HT-29 (cell line): Measurements from ENCODE around the gene BIN1. TPM values are rescaled to one million over a fixed set of nuclear protein-coding genes. Genes with fewer than 3 reads are reported as not detected.

Experiments
- DNase-seq: peaks from one replicate; pipeline ENCODE4 v3.0.0-alpha.2; 2015; ENCODE audit warnings: low spot score
- total RNA-seq: library from RNA; depleted of rRNA; stranded (reverse); fragments of >200 nt; shearing (Covaris generic); gene quantifications from 2 replicates; pipeline ENCODE4 v1.2.3, GENCODE V29; 2014

The BIN1 gene
- total RNA-seq, 1 experiment from 2014 or later: 119 TPM

DNA sequence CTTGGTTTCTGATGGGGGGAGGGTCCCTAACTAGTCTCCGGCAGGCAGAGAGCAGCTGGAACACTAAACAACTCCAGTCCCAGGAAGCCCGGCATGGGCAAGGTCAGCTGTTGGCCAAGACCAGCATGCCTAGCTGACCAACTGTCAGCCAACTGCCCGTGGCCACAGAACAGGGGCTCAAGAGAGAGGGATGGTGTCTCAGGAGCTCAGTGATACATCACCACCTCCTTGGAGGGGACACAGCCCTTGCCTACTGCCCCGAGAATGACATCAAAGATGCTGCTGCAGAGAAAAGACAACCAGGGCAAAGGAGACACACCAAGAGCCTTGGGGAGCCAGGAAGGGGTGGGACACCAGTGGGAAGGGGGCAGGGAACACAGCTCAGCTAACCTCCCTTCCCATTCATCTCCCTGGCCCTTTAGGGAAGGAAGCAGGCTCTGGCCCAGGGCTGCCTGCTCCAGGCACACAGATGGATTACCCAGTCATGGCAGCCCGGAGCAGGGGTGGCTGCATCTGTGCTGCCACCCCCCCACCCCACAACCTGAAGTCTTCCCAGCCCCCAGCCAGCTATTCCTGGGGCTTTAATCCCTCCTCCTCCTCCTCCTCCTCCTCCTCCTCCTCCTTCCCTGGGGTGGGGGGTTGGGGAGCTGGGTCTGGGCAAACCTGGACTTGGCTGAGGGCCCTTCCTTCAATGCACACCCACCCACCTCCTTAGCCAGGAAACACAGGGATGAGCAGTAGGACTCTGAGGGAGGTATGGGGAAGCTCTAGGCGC lies 1.9 kb downstream of the BIN1 start:
- peak; percentile 22 for DNase-seq

- no peak for DNase-seq
Observed at GRCh38 chr2:127104166-127104660, 2.7 kb downstream of the BIN1 start.

- no peak for DNase-seq
Observed at GRCh38 chr2:127103243-127104165, 3.5 kb downstream of the BIN1 start.

DNA sequence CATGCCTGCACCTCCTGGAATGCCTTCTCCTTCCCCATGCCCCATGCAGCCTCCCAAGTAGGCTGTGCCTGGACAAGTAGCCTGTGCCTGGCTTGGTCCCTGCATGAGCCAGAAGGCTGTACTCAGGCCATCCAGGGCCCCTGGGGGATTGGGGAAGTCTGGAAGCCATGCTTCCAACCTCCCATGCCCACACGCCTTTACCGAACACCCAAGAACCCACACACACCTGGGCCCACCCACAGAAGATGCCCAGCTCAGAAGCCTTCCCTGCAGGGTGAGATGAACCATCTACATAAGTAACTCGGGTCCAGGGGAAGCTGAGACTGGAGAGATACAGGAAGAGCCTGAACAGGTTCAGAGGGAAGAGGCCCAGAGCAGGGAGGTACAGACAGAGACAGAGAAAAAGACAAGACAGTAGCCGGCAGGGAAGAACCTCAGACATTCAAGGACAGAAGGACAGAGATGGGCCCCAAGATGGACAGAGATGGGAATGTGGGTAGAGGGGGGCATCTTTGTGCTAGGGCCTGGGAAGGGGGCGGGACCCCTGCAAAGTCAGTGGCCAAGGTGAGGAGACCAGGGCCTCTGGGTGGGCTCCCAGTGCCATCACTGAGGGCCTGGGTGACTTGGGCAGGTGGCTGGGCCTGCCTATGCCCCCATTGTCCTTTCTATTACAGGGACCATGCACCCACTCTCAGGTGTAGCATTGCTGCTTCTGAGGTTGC lies 4.3 kb downstream of the BIN1 start:
- DNase-seq: no peak

GRCh38 chr2:127101756-127102477 lies 5.0 kb downstream of the BIN1 start:
- DNase-seq: no peak

- DNase-seq: no peak
Observed at GRCh38 chr2:127101048-127101611, 5.8 kb downstream of the BIN1 start.

GRCh38 chr2:127100251-127101047 lies 6.5 kb downstream of the BIN1 start:
- peak; percentile 93 for DNase-seq

- peak; percentile 29 for DNase-seq
Observed at GRCh38 chr2:127098711-127099110, 8.2 kb downstream of the BIN1 start.

DNA sequence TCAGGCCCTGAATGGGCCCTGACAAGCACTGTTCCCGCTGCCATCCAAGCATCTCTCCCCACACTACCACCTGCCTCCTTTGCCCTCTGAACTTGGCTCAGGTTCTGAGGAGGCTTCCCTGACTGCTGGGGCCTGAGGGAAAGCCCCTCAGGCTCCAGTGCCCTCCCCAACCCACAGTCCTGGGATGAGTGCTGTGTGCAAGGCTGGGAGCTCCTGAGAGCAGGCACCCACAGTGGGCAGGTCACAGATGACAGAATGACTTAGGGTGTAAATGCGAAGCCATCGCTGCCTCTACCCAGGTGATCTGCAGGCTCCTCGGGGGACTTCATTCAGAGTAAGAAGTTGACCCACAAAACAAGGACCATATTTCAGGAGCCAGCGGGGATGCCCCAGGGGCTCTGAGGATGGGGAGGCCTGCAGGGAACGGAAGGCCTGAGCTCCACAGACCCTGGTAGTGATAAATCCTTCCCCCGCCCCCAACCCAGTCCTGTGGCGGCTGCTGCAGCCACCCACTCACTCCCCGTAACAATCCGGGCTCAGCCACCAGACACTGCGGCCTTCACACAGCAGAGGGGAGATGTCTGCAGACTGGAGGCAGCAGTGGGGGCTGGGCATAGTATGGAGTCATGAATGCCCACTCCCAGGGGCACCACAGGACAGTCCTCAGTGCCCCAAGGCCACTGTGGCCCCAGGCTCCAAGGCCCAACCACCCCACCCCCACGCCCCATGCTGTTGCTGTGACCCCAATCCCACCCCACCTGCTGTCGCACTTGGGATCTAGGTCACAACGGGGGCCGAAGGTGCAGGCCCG lies 8.9 kb downstream of the BIN1 start:
- DNase-seq: no peak

GRCh38 chr2:127097471-127097765 lies 9.5 kb downstream of the BIN1 start:
- DNase-seq: no peak

- DNase-seq: no peak
Observed at GRCh38 chr2:127096718-127097470, 10.1 kb downstream of the BIN1 start.

- DNase-seq: no peak
Observed at GRCh38 chr2:127096280-127096679, 10.7 kb downstream of the BIN1 start.

DNA sequence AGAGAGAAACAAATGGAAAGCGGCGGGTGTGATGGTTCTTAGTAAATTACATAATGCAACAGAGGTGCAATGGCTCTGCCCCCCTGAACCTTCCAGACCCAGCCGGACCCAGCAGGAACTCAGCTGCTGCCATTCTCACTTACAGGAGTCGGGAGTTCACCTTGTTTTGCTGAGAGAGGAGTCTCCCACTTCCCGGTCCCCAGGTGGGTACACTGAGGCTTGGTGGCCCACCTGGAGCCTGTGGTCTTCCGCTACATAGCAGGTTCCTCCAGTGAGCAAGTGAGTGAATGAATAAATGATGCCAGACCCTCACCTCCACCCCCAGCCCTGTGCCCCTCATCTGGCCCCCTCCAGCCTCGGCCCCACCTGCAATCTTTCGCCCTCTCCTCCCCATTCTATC lies 11.2 kb downstream of the BIN1 start:
- DNase-seq: no peak

DNA sequence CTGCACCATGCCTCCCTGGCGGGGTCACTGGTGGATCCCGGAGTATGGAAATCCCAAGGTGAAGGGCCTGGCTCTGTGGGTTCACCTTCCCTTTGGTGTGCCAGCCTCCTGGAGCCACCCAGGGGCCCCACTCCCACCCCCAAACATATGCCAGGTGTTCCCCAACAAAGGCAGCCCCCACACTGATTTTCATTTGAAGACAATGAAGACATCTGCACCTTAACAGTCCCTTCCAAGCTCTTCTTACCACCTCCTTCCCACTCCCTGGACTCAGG lies 11.7 kb downstream of the BIN1 start:
- no peak for DNase-seq

DNA sequence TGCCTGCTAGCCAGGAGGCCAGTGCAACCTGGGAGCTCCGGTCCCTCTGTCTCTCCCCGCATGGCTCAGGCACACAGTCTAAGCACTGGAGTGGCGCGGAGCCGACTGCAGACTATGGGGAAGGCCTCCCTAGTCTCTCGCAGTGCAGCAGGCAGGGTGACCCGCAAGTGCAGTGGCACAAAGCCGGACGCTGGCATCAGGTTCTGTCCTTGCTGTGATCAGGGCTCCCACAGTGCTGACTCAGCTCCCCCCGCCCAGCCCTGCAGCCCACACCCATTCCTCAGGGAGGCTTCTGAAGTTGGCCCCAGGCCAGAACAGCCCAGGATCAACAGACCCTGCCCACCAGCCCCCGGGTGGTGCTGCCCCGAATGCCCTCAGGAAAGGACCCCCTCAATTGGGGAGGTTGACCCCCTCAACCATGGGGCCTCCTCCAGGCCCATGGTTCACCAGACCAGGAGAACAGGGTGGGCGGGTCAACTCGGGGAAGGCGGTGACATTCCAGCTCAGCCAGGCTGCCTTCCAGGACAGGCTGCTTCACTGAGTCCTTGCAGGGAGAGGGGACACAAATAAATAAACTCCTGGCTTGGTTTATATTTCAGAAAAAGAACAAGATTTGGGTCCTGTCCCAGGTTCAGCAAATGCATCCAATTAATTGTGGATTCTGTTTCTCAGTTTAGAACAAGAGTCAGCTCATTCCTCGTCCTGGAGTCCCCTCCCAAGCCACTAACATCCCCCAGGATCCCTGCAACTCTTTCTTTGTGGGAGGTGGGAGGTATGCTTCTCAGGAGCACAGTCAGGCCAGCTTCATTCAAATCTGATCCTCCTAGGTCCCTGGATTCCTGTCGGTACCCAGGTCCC lies 12.2 kb downstream of the BIN1 start:
- peak; percentile 60 for DNase-seq

- no peak for DNase-seq
Observed at GRCh38 chr2:127093648-127094210, 13.2 kb downstream of the BIN1 start.

DNA sequence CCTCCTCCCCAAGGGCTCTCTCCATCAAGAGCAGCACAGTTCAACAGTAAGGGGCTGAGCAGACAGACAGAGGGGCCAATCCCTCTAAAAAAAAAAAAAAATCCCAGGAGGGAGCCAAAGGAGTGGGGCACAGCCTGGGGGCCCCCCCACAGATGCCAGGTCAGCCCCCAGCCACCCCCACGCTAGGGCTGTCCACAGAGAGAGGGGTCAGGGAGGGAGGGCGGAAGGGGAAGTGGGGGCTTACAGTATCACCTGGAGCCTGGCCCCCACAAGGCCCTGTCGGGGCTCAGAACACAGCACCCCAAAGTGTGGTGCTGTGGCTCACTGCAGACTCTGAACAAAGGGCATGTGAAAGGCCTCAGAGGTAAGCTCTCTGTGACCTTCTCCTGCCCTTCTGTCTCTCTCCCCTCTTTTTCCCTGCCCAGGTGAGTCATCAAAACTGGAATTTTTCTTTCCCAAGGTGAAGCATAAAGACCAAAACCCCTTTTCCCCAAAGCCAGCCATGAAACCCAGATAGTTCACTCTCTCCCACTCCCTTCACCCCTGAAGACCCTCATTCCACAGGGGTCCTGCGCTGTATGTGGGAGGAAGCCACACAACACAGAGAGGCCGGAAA lies 13.9 kb downstream of the BIN1 start:
- peak; percentile 12 for DNase-seq
